Activated naive CD4-positive, alpha-beta T cell treated with anti-CD3 and anti-CD28 coated beads, Interleukin-2, amount 50 U/mL, for 72 hours (primary cell): ENCODE results near the gene ZSCAN21. TPM values are rescaled to one million over a fixed set of nuclear protein-coding genes. Genes with fewer than 3 reads are reported as not detected.

ENCODE experiments used
- ATAC-seq, 2 donors: fragments of 150-1000 bp; cut with Tn5 transposase; 2 replicates each; pipeline ENCODE4 v1.10.0; 2021; ENCODE audit warnings: mild to moderate bottlenecking in 2 of 2, moderate library complexity in 2 of 2
- DNase-seq, 2 donors: peaks; one replicate each; pipeline ENCODE4 v3.0.0; 2021 to 2022; ENCODE audit warnings: low spot score in 2 of 2
- H3K27ac Mint-ChIP-seq, 2 donors: one replicate each; pipeline ENCODE4 v1.8.0; 2022; ENCODE audit warnings: mild to moderate bottlenecking in 2 of 2, mixed read lengths in 2 of 2
- H3K36me3 Mint-ChIP-seq, 2 donors: one replicate each; pipeline ENCODE4 v1.8.0; 2022; ENCODE audit warnings: mixed read lengths in 2 of 2
- H3K9me3 Mint-ChIP-seq, 2 donors: one replicate each; pipeline ENCODE4 v1.8.0; 2022; ENCODE audit warnings: mixed read lengths in 2 of 2
- total RNA-seq, 2 donors: library from RNA; stranded (reverse); gene quantifications; one replicate each; pipeline ENCODE4 v1.2.3, GENCODE V29; 2022

The ZSCAN21 gene
- total RNA-seq, 2 donors from 2014 or later = 3.8 to 7.1 TPM

- ATAC-seq = no peak
- no peak for DNase-seq
- H3K9me3 Mint-ChIP-seq = no peaks in the 10 kb centered on the region
- peak overlapping the region in 1 of 2 donors; percentile 91 for H3K27ac Mint-ChIP-seq
- peaks cover 0 to 9% of the 10 kb centered on the region in 2 donors for H3K36me3 Mint-ChIP-seq
Measured at GRCh38 chr7:100087055-100087750, 37.6 kb downstream of the ZSCAN21 start.

GRCh38 chr7:100088095-100088620, 38.6 kb downstream of the ZSCAN21 start:
- peak; percentile 3 to 20 for ATAC-seq

GRCh38 chr7:100088621-100089457, 39.3 kb downstream of the ZSCAN21 start, which contains the start of gene COPS6:
Gene COPS6 (plus strand): TSS chr7:100088969. CDS start chr7:100088991, 22 bp downstream.
- ATAC-seq = peak; percentile 67 to 68
- peak; percentile 87 to 95 for DNase-seq
- Mint-ChIP-seq H3K36me3 (peaks cover 6 to 16% of the 10 kb centered on the region in 2 donors), H3K27ac (peak within 1 kb of the TSS; percentile 79 to 91), H3K9me3 (no peaks in the 10 kb centered on the region)

More at GRCh38 chr7:100088095-100088620, 38.6 kb downstream of the ZSCAN21 start:
- Mint-ChIP-seq H3K36me3 (peaks cover 0 to 9% of the 10 kb centered on the region in 2 donors), H3K27ac (peak overlapping the region; percentile 79 to 91), H3K9me3 (no peaks in the 10 kb centered on the region)
- DNase-seq = no peak

DNA sequence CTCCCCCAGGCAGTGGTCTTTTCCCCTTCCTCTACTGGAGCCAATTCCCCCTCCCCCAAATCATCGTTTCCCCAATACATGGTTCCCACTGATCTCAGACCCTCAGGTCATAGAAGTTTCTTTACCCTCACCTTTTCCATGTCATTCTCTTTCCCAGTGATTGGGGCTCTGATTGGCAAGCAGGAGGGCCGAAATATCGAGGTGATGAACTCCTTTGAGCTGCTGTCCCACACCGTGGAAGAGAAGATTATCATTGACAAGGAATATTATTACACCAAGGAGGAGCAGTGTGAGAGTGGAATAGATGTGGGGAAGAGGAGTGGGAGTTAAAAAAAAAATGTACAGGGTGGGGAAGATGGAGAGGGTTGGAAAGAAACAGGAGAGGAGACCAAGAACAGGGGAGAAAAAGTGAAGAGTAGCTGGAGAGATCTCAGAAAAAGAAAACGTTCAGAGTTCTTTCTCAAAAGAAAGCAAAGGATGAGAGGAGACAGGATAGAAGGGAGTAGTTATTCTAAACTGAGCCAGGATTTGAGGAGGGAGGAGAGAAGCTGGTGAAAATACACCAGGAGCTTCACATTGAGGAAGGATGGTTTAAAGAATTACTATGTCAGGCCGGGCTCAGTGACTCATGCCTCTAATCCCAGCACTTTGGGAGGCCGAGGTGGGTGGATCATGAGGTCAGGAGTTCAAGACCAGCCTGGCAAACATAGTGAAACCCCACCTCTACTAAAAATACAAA, 40.1 kb downstream of the ZSCAN21 start:
- Mint-ChIP-seq H3K36me3 (peaks cover 10 to 18% of the 10 kb centered on the region in 2 donors), H3K27ac (peak overlapping the region; percentile 79 to 91), H3K9me3 (no peaks in the 10 kb centered on the region)
- no peak for DNase-seq
- no peak for ATAC-seq

- ATAC-seq (peak; percentile 22 to 49), DNase-seq (no peak)
- Mint-ChIP-seq H3K9me3 (no peaks in the 10 kb centered on the region), H3K36me3 (peaks cover 20 to 25% of the 10 kb centered on the region in 2 donors), H3K27ac (peak overlapping the region; percentile 67 to 86)
Measured at GRCh38 chr7:100090527-100091410, 41.2 kb downstream of the ZSCAN21 start.

DNA sequence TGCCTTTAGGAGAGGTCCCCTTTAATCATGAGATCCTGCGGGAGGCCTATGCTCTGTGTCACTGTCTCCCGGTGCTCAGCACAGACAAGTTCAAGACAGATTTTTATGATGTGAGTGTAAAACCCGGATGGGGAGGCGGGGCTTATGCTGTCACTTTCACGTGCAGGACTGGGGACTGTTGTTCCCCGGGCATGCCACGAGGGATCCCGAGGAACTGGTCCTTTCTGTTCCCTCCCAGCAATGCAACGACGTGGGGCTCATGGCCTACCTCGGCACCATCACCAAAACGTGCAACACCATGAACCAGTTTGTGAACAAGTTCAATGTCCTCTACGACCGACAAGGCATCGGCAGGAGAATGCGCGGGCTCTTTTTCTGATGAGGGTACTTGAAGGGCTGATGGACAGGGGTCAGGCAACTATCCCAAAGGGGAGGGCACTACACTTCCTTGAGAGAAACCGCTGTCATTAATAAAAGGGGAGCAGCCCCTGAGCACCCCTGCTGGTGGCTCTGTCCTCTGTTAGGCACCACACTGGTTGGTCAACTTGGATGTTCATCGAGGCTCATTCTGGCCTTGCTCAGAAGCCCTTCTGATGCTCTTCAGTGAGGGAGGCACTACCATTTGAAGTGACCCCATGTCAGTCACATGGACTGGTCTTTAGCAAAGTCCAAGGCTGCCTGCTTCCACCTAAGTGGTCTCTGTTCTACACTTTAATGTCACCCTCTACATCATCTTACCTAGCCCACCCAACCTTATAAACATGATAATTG, 42.0 kb downstream of the ZSCAN21 start:
- no peak for DNase-seq
- Mint-ChIP-seq H3K36me3 (peaks cover 23 to 29% of the 10 kb centered on the region in 2 donors), H3K9me3 (no peaks in the 10 kb centered on the region), H3K27ac (peak overlapping the region; percentile 67 to 85)
- ATAC-seq = peak in 1 of 2 donors; percentile 1

GRCh38 chr7:100093054-100093453, 43.5 kb downstream of the ZSCAN21 start:
- ATAC-seq (no peak), DNase-seq (no peak)
- peak overlapping the region in 1 of 2 donors; percentile 75 for H3K27ac Mint-ChIP-seq
- no peaks in the 10 kb centered on the region for H3K9me3 Mint-ChIP-seq
- peaks cover 32 to 40% of the 10 kb centered on the region in 2 donors for H3K36me3 Mint-ChIP-seq

DNA sequence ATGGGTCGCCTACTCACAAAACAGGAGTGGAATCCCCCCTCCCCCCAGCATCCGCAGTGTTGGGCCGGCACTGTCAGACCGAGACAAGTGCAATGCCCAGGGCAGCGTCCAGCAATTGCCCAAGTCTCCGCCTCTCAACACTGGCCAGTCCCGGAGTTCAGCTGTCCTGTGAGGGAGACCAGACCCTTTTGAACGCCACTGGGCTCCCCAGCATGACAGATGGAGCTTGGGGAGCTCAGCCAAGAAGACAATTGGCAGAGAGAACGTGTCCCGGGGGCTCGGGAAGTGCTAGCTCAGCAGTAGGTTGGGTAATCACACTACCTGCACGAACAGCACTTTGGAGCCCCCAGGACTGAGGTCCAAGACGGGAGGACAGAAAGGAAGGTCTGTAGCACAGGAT, 43.9 kb downstream of the ZSCAN21 start:
- no peak for ATAC-seq
- Mint-ChIP-seq H3K27ac (peak overlapping the region; percentile 75 to 91), H3K9me3 (no peaks in the 10 kb centered on the region)

GRCh38 chr7:100093925-100094486, 44.4 kb downstream of the ZSCAN21 start:
- no peak for DNase-seq
- Mint-ChIP-seq H3K27ac (peak overlapping the region; percentile 75 to 91), H3K36me3 (peaks cover 41 to 49% of the 10 kb centered on the region in 2 donors), H3K9me3 (no peaks in the 10 kb centered on the region)
- no peak for ATAC-seq

More for the DNA sequence above, 43.9 kb downstream of the ZSCAN21 start:
- H3K36me3 Mint-ChIP-seq = peaks cover 36 to 44% of the 10 kb centered on the region in 2 donors
- DNase-seq = no peak

- ATAC-seq (no peak), DNase-seq (no peak)
- Mint-ChIP-seq H3K27ac (peak overlapping the region in 1 of 2 donors; percentile 52), H3K36me3 (peaks cover 53 to 54% of the 10 kb centered on the region in 2 donors), H3K9me3 (no peaks in the 10 kb centered on the region)
Measured at GRCh38 chr7:100095289-100095688, 45.7 kb downstream of the ZSCAN21 start.

- Mint-ChIP-seq H3K27ac (peak overlapping the region in 1 of 2 donors; percentile 52), H3K36me3 (peaks cover 57% of the 10 kb centered on the region in 2 donors), H3K9me3 (no peaks in the 10 kb centered on the region)
- ATAC-seq = no peak
- no peak for DNase-seq
Measured at GRCh38 chr7:100095704-100096103, 46.1 kb downstream of the ZSCAN21 start.

DNA sequence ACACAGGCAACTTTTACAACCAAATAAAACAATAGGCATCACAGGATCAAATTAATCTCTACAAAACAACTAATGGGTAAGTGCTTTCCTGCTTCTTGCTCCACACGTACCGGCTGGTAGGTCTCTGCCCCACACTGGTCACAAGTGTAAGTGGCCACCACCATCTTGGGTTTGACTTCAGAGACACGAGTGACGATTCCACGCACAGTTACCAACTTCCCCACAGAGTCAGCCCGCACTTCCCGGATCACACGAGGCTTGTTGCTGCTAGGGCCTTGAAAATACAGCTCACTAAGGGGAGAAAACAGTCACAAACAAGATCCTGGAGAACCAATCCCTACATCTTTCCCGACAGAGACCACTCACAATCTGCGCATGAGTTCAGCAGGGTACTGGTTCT, 49.3 kb downstream of the ZSCAN21 start:
- Mint-ChIP-seq H3K36me3 (peaks cover 49 to 50% of the 10 kb centered on the region in 2 donors), H3K9me3 (no peaks in the 10 kb centered on the region), H3K27ac (peak overlapping the region; percentile 88 to 96)
- DNase-seq (no peak), ATAC-seq (no peak)

DNA sequence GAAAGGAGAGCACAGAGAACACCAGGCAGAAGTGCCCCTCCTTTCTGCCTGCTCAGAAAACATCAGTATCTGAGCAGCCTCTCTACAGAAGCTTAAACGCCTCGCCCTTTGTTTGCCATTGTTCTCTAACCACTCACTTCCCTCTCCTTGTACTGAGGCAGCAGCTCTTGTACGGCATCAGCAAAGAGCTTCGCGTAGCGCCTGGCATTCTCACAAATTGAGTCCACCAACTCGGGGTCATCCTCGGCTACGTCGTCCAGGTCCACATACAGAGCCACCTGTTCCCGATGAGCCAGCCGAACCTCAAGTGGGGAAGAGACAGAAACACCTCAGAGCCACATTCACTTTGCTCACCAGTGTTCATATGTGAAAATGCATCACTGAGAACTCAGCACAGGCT, 49.9 kb downstream of the ZSCAN21 start:
- DNase-seq (no peak), ATAC-seq (no peak)
- Mint-ChIP-seq H3K27ac (peak overlapping the region; percentile 88 to 96), H3K9me3 (no peaks in the 10 kb centered on the region), H3K36me3 (peaks cover 47 to 48% of the 10 kb centered on the region in 2 donors)

GRCh38 chr7:100100420-100101015, 50.9 kb downstream of the ZSCAN21 start:
- Mint-ChIP-seq H3K36me3 (peaks cover 39 to 43% of the 10 kb centered on the region in 2 donors), H3K9me3 (no peaks in the 10 kb centered on the region), H3K27ac (peak overlapping the region; percentile 88 to 96)
- DNase-seq (peak; percentile 87 to 91), ATAC-seq (peak; percentile 80 to 81)
